PC-9 (cell line): ENCODE results near the gene TMCC1.

Source experiments
- CTCF ChIP-seq: fragments of 200-600 bp; sonication (generic); conservative IDR thresholded peaks from 2 replicates; pipeline ENCODE4 v1.6.1; 2017; ENCODE audit warnings: mixed run types, antibody characterized with exemption, mild to moderate bottlenecking, moderate library complexity
- EZH2 ChIP-seq: fragments of 200-600 bp; sonication (generic); IDR thresholded peaks from 2 replicates; pipeline ENCODE4 v1.8.0; 2017; ENCODE audit warnings: antibody characterized with exemption, low read depth

GRCh38 chr3:129865806-129866205 is 27.7 kb downstream of the TMCC1 start:
- TF ChIP-seq CTCF, result no peak
- no peak for TF ChIP-seq EZH2
